ENCODE results near the gene CBX2.
"Not testable (repeated sequence)": the region's sequence is repeated elsewhere in the genome, so short reads cannot be mapped to it uniquely, and the experiment has no call there.

The CBX2 gene

DNA sequence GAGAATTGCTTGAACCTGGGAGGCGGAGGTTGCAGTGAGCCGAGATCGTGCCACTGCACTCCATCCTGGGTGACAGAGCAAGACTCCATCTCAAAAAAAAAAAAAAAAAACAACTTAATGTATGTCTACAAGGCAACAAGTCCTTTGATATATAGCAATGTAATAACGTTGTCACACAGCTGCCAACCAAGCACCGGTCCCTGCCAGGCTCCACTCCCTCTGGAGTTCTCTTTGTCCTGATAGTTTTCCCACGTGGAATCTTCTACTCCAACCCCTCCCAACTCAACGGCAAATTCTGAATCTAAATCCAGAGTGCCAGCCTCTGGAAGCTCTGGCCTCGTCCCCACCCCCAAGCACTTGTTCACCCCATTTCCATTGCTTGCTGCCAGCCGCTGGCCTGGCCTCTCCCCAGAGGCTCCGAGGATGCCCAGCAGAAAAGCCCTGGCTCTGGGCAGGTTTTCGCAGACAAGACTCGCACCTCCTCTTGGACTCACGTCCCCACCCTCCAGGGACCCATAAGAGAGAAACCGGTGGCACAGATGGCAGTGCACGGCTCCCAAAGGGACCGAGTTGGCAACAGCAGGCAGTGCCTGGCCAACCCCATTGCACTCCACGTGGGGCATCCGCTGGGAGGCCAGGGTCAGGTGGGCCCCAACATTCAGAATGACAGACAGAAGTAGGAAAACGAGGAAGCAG lies 15.9 kb upstream of the CBX2 start:
- H3K27ac ChIP-seq (replicated peaks) = no peak overlapping the region
- DNase-seq (ENCODE audit: low read depth in 1 of 2, low spot score in 1 of 2) = no peak
- no peaks in the 10 kb centered on the region for H3K27me3 ChIP-seq (ENCODE audit: insufficient read depth, poor library complexity, severe bottlenecking)
- TF ChIP-seq SPI1 (IDR thresholded peaks at IDR 0.05; ENCODE audit: borderline replicate concordance, low read depth) = no peak
- no peak overlapping the region for H3K4me3 ChIP-seq (replicated peaks; ENCODE audit: insufficient read depth, low read length)

- H3K27me3 ChIP-seq (ENCODE audit: insufficient read depth, poor library complexity, severe bottlenecking) = peaks cover 3% of the 10 kb centered on the region
- no peak overlapping the region for H3K27ac ChIP-seq (replicated peaks)
- TF ChIP-seq, protein P1, sequence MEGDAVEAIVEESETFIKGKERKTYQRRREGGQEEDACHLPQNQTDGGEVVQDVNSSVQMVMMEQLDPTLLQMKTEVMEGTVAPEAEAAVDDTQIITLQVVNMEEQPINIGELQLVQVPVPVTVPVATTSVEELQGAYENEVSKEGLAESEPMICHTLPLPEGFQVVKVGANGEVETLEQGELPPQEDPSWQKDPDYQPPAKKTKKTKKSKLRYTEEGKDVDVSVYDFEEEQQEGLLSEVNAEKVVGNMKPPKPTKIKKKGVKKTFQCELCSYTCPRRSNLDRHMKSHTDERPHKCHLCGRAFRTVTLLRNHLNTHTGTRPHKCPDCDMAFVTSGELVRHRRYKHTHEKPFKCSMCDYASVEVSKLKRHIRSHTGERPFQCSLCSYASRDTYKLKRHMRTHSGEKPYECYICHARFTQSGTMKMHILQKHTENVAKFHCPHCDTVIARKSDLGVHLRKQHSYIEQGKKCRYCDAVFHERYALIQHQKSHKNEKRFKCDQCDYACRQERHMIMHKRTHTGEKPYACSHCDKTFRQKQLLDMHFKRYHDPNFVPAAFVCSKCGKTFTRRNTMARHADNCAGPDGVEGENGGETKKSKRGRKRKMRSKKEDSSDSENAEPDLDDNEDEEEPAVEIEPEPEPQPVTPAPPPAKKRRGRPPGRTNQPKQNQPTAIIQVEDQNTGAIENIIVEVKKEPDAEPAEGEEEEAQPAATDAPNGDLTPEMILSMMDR (IDR thresholded peaks at IDR 0.05; ENCODE audit: insufficient read depth, low read length) = no peak
- TF ChIP-seq POLR2AphosphoS5 (IDR thresholded peaks at IDR 0.05; ENCODE audit: low read depth) = no peak
- no peak for TF ChIP-seq SPI1 (IDR thresholded peaks at IDR 0.05; ENCODE audit: borderline replicate concordance, low read depth)
- TF ChIP-seq, protein P2, sequence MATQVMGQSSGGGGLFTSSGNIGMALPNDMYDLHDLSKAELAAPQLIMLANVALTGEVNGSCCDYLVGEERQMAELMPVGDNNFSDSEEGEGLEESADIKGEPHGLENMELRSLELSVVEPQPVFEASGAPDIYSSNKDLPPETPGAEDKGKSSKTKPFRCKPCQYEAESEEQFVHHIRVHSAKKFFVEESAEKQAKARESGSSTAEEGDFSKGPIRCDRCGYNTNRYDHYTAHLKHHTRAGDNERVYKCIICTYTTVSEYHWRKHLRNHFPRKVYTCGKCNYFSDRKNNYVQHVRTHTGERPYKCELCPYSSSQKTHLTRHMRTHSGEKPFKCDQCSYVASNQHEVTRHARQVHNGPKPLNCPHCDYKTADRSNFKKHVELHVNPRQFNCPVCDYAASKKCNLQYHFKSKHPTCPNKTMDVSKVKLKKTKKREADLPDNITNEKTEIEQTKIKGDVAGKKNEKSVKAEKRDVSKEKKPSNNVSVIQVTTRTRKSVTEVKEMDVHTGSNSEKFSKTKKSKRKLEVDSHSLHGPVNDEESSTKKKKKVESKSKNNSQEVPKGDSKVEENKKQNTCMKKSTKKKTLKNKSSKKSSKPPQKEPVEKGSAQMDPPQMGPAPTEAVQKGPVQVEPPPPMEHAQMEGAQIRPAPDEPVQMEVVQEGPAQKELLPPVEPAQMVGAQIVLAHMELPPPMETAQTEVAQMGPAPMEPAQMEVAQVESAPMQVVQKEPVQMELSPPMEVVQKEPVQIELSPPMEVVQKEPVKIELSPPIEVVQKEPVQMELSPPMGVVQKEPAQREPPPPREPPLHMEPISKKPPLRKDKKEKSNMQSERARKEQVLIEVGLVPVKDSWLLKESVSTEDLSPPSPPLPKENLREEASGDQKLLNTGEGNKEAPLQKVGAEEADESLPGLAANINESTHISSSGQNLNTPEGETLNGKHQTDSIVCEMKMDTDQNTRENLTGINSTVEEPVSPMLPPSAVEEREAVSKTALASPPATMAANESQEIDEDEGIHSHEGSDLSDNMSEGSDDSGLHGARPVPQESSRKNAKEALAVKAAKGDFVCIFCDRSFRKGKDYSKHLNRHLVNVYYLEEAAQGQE (IDR thresholded peaks at IDR 0.05; ENCODE audit: insufficient replicate concordance, low read depth) = no peak
- no peak for TF ChIP-seq GABPA (IDR thresholded peaks at IDR 0.05; ENCODE audit: low read depth)
- DNase-seq (ENCODE audit: low read depth in 1 of 2, low spot score in 1 of 2) = no peak
- H3K4me3 ChIP-seq (replicated peaks; ENCODE audit: insufficient read depth, low read length) = no peak overlapping the region
Measured at GRCh38 chr17:79765708-79766107, 12.2 kb upstream of the CBX2 start.

GRCh38 chr17:79769570-79770506 lies 8.1 kb upstream of the CBX2 start:
- peaks cover 11% of the 10 kb centered on the region for H3K27me3 ChIP-seq (ENCODE audit: insufficient read depth, poor library complexity, severe bottlenecking)
- no peak overlapping the region for H3K4me3 ChIP-seq (replicated peaks; ENCODE audit: insufficient read depth, low read length)
- H3K27ac ChIP-seq (replicated peaks) = no peak overlapping the region
- no peak for DNase-seq (ENCODE audit: low read depth in 1 of 2, low spot score in 1 of 2)
- TF ChIP-seq, protein P2 (IDR thresholded peaks at IDR 0.05; ENCODE audit: insufficient replicate concordance, low read depth) = no peak
- TF ChIP-seq GABPA (IDR thresholded peaks at IDR 0.05; ENCODE audit: low read depth) (no peak), SPI1 (IDR thresholded peaks at IDR 0.05; ENCODE audit: borderline replicate concordance, low read depth) (no peak), POLR2AphosphoS5 (IDR thresholded peaks at IDR 0.05; ENCODE audit: low read depth) (no peak)
- TF ChIP-seq, protein P1 (IDR thresholded peaks at IDR 0.05; ENCODE audit: insufficient read depth, low read length) = no peak

- TF ChIP-seq, protein P1 (IDR thresholded peaks at IDR 0.05; ENCODE audit: insufficient read depth, low read length) = no peak
- TF ChIP-seq SPI1 (IDR thresholded peaks at IDR 0.05; ENCODE audit: borderline replicate concordance, low read depth) (no peak), POLR2AphosphoS5 (IDR thresholded peaks at IDR 0.05; ENCODE audit: low read depth) (no peak), GABPA (IDR thresholded peaks at IDR 0.05; ENCODE audit: low read depth) (no peak)
- TF ChIP-seq, protein P2 (IDR thresholded peaks at IDR 0.05; ENCODE audit: insufficient replicate concordance, low read depth) = no peak
Measured at GRCh38 chr17:79771276-79771675, 6.7 kb upstream of the CBX2 start.

DNA sequence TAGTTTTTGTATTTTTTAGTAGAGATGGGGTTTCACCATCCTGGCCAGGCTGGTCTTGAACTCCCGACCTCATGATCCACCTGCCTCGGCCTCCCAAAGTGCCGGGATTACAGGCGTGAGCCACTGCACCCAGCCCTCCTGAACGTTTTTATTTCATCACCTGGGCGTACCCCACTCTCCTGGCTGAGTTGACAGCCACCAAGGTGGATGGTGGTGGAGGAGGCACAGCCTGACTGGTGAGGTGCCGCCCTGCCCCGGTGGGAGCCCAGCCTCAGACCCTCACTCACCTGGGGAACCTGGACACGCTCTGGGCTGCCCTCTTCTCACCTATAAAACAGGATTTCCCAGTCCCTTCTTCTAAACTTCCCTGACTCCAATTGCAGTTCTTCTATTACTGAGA lies 5.2 kb upstream of the CBX2 start:
- not testable (repeated sequence) for H3K4me3 ChIP-seq (replicated peaks; ENCODE audit: insufficient read depth, low read length); H3K27ac ChIP-seq (replicated peaks); DNase-seq (ENCODE audit: low read depth in 1 of 2, low spot score in 1 of 2)
- H3K27me3 ChIP-seq (ENCODE audit: insufficient read depth, poor library complexity, severe bottlenecking) = peaks cover 32% of the 10 kb centered on the region

More at GRCh38 chr17:79771276-79771675, 6.7 kb upstream of the CBX2 start:
- H3K27me3 ChIP-seq (ENCODE audit: insufficient read depth, poor library complexity, severe bottlenecking) = peaks cover 18% of the 10 kb centered on the region
- no peak overlapping the region for H3K4me3 ChIP-seq (replicated peaks; ENCODE audit: insufficient read depth, low read length)
- no peak for DNase-seq (ENCODE audit: low read depth in 1 of 2, low spot score in 1 of 2)
- no peak overlapping the region for H3K27ac ChIP-seq (replicated peaks)

All from HL-60 (cell line).